NCI-H146 treated with DMSO at 0.1 percent for 48 hours (cell line): ENCODE measurements around the gene PTGIR.

ENCODE experiments used
- DNase-seq: peaks from one replicate; lab custom pipeline; 2025; ENCODE audit not compliant: unreplicated experiment; lab: John Stamatoyannopoulos, UW

Gene PTGIR

DNA sequence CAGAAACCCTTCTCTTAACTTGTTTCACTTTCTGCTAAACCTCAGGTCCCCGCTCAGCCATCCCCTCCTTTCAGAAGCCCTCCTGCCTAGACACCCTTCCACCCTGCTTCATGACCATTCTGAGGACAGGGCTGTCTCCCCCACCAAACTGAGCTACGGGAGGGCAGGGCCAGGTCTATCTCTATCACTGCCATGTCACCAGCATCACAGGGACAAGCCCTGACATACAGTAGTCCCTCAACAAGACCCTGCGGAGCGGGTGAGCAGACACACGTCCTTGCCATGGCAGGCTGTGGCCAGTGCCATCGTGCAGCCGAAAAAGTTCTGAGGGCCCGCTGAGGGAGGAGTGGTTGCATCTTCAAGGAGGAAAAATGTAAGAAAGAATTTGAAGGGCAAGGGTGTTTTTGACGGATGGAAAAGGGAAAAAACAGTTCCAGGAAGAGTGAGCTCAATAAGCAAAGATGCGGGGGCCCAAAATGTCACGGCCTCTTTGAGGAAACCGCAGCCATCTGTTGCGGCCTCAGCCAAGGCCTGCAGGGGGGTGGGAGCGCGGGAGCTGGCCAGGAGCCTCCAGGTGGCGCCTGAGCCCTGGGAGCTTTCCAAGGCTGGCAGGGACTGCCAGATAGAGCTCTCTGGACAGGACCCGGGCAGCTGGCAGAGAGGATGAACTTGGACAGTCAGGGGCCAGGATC lies 8.1 kb downstream of the PTGIR start:
- peak; percentile 18 for DNase-seq

DNA sequence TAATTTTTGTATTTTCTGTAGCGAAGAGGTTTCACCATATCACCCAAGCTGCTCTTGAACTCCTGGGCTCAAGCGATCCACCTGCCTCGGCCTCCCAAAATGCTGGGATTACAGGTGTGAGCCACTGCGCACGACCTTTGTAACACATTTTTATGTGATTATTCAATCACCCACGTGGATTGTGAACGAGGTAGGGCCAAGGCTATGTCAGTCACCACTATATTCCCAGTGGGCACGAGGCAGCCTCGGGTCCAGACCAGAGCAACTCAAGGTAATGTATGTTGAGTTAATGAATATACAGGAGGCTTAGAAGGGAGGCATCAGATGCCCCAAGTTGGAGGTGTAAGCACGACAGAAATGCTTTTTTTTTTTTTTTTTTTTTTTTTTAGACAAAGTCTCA lies 8.9 kb downstream of the PTGIR start:
- DNase-seq = no peak

DNA sequence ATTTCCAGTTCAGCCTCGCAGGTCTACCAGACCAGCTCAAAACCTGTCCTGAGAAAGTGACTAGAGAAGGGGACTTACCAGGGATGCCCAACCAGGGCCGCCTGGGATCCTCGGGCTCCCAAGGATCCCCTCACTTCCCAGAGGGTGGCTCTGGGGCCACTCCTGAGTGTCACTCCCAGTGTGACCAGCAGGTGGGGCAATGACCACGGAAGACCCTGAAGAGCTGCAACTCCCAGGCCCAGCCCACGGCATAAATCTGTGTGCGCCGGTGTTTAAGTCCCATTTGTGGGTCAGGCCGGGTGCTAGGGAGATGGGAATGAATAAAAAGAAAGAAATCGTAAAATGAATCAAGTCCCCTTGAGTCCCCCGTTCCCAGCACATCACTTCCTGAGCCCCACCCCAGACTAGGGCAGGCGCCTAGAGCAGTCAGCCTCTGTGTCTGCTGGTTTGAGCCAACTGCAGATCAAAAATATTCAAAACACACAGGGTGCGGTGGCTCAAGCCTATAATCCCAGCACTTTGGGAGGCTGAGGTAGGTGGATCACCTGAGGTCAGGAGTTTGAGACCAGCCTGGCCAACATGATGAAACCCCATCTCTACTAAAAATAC lies 10.7 kb downstream of the PTGIR start:
- DNase-seq = peak; percentile 65

DNA sequence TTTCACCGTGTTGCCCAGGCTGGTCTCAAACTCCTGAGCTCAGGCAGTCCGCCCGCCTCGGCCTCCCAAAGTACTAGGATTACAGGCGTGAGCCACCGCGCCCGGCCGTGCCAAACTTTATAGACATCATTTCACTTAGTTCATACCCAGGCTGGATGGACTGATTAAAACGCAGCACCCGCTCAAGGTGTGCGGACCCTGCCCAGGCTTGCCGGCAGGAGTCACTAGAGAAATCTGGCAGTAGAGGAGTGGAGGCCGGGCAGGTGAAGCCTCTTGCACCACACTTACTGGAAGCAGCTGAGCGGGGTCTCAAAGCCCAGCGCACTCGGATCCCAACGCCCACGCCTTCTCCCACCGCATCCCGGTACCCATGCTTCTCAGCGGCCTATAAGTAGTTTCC lies 11.4 kb downstream of the PTGIR start:
- DNase-seq = no peak

DNA sequence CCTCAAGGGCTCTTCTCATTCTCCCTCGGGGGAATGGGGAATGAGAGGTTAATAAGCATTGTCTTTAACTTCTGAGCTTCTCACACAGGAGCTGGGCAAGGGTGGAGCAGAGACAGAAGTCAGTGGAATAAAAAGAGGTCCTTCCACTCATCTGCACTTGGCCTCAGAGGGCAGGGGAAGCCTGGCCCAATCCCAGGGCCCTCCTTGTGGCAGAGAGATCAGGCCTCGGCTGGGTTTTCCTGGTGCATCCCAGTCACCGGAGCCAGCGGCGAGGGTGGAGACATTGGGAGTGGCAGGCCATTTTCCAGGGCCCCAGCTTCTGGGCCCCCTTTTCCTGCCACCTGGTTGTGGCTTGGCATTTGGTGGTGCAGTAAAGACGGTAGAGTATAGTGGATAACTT lies 13.1 kb downstream of the PTGIR start:
- no peak for DNase-seq

DNA sequence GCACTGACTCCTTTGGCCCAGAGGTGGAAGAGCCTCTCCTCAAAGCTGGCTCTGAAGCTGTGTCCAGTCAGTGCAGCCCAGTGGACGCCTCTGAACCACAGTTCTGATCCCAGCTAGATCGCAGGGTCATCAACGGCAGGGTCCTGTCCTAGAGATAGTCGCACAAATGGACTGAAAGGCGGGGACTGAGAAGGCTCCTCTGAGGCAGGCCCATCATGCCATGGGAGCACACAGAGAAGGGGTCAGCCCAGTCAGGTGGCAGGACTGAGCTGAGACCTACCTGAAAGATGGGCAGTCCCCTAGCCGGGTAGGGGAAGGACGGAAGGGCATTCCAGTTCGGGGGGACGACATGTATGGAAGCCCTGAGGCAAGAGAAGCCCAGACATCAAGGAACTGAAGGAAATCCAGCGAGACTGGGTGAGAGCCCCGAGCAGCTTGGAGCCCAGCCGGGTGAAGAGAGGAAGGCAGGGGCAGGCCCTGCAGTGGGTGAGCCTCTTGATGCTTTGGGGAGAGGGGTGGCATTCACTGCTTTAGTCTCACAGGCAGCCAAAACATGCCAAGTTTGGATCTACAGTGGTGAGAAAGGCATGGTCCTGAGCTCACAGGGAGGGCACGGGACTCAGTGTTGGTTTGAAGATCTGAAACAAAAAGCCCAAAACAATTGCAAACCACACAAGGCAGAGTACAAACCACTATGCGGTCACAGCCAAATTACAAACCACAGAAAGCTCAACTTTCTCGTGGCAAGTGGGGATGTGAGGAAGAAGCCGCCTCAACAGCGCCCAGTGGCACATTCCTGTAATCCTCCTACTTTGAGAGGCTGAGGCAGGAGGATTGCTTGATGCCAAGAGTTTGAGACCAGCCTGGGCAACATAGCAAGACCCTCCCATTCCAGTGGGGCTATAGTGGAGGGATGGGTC lies 13.8 kb downstream of the PTGIR start:
- DNase-seq = no peak

DNA sequence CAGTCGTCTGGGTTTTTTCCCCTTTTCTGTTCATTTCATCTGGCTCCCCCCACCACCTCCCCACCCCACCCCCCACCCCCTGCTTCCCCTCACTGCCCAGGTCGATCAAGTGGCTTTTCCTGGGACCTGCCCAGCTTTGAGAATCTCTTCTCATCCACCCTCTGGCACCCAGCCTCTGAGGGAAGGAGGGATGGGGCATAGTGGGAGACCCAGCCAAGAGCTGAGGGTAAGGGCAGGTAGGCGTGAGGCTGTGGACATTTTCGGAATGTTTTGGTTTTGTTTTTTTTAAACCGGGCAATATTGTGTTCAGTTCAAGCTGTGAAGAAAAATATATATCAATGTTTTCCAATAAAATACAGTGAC lies 14.5 kb downstream of the PTGIR start:
- DNase-seq = no peak

DNA sequence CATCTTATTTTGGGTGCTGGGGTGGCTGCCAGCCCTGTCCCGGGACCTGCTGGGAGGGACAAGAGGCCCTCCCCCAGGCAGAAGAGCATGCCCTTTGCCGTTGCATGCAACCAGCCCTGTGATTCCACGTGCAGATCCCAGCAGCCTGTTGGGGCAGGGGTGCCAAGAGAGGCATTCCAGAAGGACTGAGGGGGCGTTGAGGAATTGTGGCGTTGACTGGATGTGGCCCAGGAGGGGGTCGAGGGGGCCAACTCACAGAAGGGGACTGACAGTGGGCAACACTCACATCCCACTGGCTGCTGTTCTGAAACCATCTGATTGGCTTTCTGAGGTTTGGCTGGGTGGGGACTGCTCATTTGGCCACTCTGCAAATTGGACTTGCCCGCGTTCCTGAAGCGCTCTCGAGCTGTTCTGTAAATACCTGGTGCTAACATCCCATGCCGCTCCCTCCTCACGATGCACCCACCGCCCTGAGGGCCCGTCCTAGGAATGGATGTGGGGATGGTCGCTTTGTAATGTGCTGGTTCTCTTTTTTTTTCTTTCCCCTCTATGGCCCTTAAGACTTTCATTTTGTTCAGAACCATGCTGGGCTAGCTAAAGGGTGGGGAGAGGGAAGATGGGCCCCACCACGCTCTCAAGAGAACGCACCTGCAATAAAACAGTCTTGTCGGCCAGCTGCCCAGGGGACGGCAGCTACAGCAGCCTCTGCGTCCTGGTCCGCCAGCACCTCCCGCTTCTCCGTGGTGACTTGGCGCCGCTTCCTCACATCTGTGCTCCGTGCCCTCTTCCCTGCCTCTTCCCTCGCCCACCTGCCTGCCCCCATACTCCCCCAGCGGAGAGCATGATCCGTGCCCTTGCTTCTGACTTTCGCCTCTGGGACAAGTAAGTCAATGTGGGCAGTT lies 15.1 kb downstream of the PTGIR start:
- DNase-seq = no peak

DNA sequence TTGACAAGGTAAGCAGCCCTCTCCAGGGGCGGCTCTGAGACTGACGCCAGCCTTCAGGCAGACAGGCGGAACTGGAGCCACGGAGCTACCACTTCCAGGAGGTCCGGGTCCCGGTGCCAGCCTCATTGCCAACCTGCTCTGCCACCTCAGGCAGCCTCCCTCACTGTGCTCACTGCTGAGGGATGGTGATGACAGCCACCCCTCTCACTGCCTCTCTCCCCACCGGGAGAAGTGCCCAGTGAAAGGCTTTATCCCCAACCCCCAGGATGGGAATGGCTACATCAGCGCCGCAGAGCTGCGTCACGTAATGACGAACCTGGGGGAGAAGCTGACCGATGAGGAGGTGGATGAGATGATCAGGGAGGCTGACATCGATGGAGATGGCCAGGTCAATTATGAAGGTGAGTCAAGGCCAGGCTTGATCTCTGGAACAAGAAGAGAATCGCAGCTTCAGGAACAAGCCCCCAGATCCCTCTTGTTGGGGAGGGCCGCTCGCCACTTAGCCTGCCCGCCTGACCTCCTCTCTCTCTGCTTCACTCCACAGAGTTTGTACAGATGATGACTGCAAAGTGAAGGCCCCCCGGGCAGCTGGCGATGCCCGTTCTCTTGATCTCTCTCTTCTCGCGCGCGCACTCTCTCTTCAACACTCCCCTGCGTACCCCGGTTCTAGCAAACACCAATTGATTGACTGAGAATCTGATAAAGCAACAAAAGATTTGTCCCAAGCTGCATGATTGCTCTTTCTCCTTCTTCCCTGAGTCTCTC lies 16.1 kb downstream of the PTGIR start:
- DNase-seq = no peak

DNA sequence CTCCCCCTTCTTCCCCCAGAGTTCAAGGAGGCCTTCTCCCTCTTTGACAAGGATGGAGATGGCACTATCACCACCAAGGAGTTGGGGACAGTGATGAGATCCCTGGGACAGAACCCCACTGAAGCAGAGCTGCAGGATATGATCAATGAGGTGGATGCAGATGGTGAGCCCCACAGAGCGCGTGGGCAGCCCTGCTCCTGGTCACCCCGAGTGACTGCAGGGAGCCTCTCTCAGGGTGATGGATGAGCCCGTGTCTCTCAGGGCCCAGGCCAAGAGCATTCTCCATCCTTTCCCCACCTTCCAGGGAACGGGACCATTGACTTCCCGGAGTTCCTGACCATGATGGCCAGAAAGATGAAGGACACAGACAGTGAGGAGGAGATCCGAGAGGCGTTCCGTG lies 16.7 kb downstream of the PTGIR start:
- no peak for DNase-seq

DNA sequence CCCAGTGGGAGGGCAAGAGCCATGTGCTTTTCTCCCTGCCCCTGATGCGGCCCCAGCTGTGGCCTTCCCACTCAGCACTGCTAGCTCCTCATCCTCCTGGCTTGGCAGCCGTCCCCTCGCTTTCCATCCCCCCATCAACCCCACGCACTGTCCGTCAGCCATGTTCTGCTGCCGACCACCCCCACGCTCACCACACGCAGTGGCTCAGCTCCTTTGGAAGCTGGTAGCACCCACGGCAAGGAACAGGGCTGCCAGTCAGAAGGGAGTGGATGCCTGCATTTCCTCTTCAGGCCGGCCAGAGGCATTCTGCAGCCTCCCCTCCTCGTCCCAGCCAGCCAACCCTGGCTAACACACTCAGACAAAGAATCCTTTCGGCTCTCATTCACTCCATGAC lies 17.4 kb downstream of the PTGIR start:
- peak; percentile 3 for DNase-seq

DNA sequence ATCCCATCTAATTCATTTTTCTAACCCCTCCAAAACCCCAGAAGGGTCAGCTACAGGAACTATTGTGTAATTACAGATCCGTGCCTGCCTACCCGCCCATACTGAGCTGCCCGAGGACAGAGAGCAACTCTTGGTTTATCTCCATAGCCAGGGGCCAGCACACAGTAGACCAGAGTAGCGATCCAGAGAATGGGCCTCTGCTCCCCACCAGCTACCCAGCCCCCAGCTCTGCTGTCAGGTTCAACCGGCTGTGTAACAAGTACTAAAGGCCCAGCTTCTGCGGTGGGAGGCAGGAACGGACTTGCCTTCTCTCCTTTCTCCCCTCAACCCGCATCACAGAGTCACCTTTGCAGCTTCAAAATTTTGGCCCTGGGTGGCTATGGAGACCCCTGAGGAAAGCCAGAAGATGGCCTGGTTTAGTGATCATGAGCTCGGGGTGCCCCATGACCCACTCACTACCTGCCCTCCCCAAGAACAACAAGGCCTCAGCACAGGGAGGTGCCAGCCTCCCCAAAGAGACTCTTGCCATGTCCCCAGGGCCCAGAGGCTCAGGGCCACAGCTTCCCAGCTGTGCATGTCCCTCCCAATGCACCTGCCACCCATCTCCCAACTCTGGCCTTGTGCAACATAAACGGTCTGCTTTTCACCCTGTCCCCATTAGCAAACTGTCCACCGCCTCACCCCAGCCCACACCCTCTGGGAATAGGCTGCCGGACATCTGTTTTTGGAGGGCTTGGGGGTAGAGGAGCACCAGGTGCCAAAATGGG lies 18.0 kb downstream of the PTGIR start:
- DNase-seq = no peak

DNA sequence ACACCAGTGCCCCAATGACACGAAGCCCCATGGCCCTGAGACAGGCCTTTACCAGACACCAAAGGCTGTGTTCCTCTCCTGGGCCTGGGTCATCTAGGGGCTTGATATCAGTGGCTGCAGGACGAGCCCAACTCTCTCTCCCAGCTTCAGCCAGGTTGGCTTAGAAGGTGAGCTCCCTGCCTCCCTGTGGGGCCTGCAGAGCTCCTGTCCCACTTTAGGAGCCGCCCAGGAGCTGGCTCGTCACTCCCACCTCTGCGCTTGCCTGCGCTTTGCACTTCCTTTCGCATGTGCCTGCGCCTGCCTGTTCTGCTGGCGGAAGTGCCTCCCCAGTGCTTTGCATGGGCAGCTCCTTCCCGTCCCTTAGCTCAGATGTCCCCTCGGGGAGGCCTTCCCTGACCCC lies 18.9 kb downstream of the PTGIR start:
- no peak for DNase-seq

DNA sequence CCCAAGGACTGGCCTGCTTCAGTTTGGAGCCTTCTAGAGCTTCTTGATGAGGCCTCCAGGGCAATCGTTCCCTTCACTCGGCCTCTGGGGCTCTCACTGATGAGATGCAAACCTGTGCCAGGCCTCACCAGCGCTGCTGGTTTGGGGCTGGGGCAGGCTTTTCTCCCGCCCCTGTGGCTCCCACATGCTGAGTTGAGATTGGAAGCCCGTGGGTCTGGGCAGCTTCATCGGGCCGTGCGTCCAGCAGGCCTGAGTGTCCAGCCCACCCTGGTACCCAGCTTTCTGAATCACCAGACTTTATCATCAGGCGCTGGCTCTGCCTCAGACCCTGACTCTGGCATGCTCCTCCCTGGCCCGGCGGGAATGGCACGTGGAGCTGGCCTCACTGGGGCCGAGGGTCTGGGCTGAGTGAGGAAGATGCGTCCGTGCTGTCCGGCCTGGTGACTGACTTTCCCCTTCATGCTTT lies 19.5 kb downstream of the PTGIR start:
- no peak for DNase-seq

DNA sequence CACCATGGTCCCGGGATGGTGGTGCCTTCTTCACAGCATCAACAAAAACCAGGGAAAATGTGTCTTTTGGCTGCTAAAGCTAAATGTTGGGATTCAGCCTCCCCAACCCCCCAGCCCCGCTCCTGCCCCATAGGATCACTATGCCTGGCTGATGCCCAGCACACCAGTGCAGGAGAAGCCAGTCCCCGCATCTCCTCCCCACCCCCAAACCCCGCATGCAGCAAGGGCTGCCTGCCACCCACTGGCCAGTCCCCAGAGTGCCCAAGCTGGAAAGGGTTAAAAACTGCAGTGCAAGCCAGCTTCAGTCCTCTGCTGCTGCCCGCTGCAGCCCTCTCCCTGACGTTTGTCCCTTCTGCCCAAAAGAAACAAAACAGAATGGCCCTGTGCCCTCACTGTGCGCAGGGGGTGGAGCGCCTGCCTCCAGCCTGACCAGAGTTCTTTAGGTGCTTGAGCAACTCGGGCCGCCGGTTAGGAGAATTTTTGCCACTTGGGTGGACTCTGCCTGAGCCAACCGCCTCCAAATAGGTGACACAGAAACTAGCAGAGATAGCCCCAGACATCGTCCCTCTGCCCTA lies 20.0 kb downstream of the PTGIR start:
- DNase-seq = no peak

DNA sequence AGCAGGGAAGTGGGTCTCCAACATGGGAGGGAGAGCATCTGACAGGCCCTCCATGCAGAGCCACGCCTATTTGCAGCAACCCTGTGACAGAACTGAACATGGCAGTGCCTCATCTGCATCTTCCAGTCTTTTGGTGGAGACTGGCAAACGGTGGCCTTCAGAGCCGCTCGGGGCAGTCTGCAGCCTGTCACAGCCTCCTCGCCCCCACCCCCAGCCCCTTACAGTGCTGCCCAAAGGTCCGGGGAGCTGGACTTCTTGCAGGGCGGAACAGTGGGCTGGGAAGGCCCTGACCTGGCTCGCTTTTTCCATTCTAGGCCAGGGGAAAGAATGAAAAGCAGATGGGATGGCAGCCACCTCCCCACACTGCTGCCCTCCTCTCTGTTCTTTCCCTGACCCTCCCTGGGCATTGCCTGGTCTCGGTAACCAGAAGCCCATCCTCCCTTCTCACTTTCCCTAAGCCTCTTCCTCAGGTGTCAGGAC lies 21.1 kb downstream of the PTGIR start:
- no peak for DNase-seq

DNA sequence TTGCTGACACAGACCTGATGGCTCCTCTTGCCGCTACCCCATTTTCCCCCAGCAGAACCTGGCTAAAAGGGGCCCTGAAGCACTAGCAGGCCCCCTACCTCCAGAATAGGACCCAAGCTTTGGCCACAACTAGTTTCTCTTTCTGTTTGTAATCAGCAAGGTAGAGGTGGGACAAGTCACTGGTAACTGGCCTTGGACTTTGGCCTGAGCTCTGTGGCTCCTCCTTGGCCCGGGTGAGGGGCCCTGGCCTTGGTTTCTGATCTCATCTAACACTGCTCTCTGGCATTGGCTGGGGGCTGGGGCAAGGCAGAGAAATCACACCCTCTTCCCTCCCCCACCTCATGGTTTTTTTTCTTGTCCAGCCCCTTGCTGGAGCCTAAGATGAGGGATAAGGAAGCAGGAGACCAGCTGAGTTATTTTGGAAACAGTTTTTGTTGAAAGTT lies 21.7 kb downstream of the PTGIR start:
- DNase-seq = no peak

DNA sequence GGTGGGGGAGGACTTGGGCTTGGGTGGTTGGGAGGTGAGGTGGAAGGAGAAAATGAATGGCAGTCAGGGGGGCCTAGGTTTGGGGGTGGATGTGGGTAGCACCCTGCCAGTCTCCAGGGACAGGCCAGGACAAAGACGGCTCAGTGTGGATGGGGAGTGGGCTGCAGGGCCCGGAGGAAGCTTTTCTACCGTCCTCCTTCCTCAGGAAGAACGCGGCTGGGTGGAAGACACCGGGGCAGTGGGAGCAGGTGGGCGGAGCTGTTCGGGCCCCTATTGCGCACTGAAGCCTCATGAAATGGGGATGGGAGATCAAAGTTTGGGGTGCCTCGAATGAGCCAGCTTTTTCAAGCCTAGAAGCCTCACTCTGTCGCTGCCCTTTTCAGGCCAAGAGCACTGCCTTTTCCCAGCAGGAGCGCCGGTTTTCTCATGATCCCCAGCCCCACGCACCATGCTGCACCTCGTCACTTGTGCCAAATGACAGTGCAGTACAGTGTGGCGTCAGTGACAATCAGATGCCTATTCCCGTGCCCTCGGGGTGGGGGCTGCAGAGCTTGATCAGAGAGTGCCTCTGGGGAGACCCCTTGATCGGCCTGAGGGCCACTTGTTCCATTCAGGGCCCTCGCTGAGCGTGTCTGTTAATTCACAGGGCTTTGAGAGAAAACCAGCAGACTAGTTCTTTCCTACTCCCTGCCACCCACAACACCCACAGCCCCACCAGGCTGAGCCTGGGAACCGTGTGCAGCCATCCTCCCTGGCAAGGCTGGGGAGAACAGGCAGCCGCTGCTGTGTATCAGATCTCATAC lies 22.3 kb downstream of the PTGIR start:
- no peak for DNase-seq
